Measurements from ENCODE around the gene FGD5.

Gene FGD5

GRCh38 chr3:14869917-14870782 is 51.4 kb downstream of the FGD5 start:
- H3K4me3 ChIP-seq (ENCODE audit: low read depth, low read length): no peak overlapping the region
- DNase-seq (ENCODE audit: low read depth): no peak
- TF ChIP-seq MAX (IDR thresholded peaks at IDR 0.05; ENCODE audit: low read depth, low read length) (no peak), MYC (IDR thresholded peaks at IDR 0.05; ENCODE audit: low read depth, low read length) (no peak), POLR2A (IDR thresholded peaks at IDR 0.05; ENCODE audit: extremely low read depth, insufficient read length) (no peak), CTCF (IDR thresholded peaks at IDR 0.05; ENCODE audit: low read depth, low read length) (no peak)

GRCh38 chr3:14870783-14871060 is 52.0 kb downstream of the FGD5 start:
- no peak for DNase-seq (ENCODE audit: low read depth)
- no peak overlapping the region for H3K4me3 ChIP-seq (ENCODE audit: low read depth, low read length)
- TF ChIP-seq POLR2A (IDR thresholded peaks at IDR 0.05; ENCODE audit: extremely low read depth, insufficient read length): no peak
- TF ChIP-seq MAX (IDR thresholded peaks at IDR 0.05; ENCODE audit: low read depth, low read length): no peak
- TF ChIP-seq MYC (IDR thresholded peaks at IDR 0.05; ENCODE audit: low read depth, low read length): no peak
- no peak for TF ChIP-seq CTCF (IDR thresholded peaks at IDR 0.05; ENCODE audit: low read depth, low read length)

- TF ChIP-seq MYC (IDR thresholded peaks at IDR 0.05; ENCODE audit: low read depth, low read length): no peak
- no peak for TF ChIP-seq MAX (IDR thresholded peaks at IDR 0.05; ENCODE audit: low read depth, low read length)
- no peak for TF ChIP-seq POLR2A (IDR thresholded peaks at IDR 0.05; ENCODE audit: extremely low read depth, insufficient read length)
- no peak for TF ChIP-seq CTCF (IDR thresholded peaks at IDR 0.05; ENCODE audit: low read depth, low read length)
- no peak for DNase-seq (ENCODE audit: low read depth)
- no peak overlapping the region for H3K4me3 ChIP-seq (ENCODE audit: low read depth, low read length)
Measured at GRCh38 chr3:14871456-14872200, 52.9 kb downstream of the FGD5 start.

- TF ChIP-seq CTCF (IDR thresholded peaks at IDR 0.05; ENCODE audit: low read depth, low read length) (no peak), MAX (IDR thresholded peaks at IDR 0.05; ENCODE audit: low read depth, low read length) (no peak), POLR2A (IDR thresholded peaks at IDR 0.05; ENCODE audit: extremely low read depth, insufficient read length) (no peak), MYC (IDR thresholded peaks at IDR 0.05; ENCODE audit: low read depth, low read length) (no peak)
- H3K4me3 ChIP-seq (ENCODE audit: low read depth, low read length): no peak overlapping the region
- DNase-seq (ENCODE audit: low read depth): no peak
Measured at GRCh38 chr3:14872706-14873105, 53.9 kb downstream of the FGD5 start.

- TF ChIP-seq MAX (IDR thresholded peaks at IDR 0.05; ENCODE audit: low read depth, low read length) (no peak), POLR2A (IDR thresholded peaks at IDR 0.05; ENCODE audit: extremely low read depth, insufficient read length) (no peak), CTCF (IDR thresholded peaks at IDR 0.05; ENCODE audit: low read depth, low read length) (no peak), MYC (IDR thresholded peaks at IDR 0.05; ENCODE audit: low read depth, low read length) (no peak)
- DNase-seq (ENCODE audit: low read depth): no peak
- H3K4me3 ChIP-seq (ENCODE audit: low read depth, low read length): no peak overlapping the region
Measured at GRCh38 chr3:14874784-14875183, 56.0 kb downstream of the FGD5 start.
